OCI-LY7 (cell line): ENCODE results near the gene APH1B. TPM values are rescaled to one million over a fixed set of nuclear protein-coding genes. Genes with fewer than 3 reads are reported as not detected.

ENCODE experiments used
- BruUV-seq: library from RNA; stranded (reverse); fragments of 400-500 nt; replicated peaks from 2 replicates; lab custom pipeline; 2021; lab: Mats Ljungman, UMichigan
- CTCF ChIA-PET: fragments of 300-600 bp; sonication (Branson Sonifier 250); formaldehyde crosslinking; loops from one replicate; lab custom pipeline; 2022; ENCODE audit warnings: antibody characterized with exemption; ENCODE audit not compliant: unreplicated experiment; lab: Charles Lee
- POLR2A ChIA-PET: fragments of 300-600 bp; sonication (Branson Sonifier 250); formaldehyde crosslinking; loops from one replicate; lab custom pipeline; 2022; ENCODE audit warnings: antibody characterized with exemption; lab: Charles Lee
- DNase-seq: peaks from one replicate; pipeline ENCODE4 v3.0.0-alpha.2; 2015; ENCODE audit warnings: low spot score
- H2AFZ ChIP-seq: fragments of 200-600 bp; sonication (generic), shearing (Covaris generic); 2 replicates; pipeline ENCODE4 v1.6.1; 2014; ENCODE audit warnings: mild to moderate bottlenecking, antibody characterized with exemption, low read length, moderate library complexity
- H3K27ac ChIP-seq: fragments of 200-600 bp; sonication (generic); 2 replicates; pipeline ENCODE4 v1.5.1; 2014; ENCODE audit warnings: mixed run types, low read depth, mild to moderate bottlenecking, moderate library complexity, low read length, inconsistent platforms; ENCODE audit not compliant: poor library complexity, severe bottlenecking
- H3K36me3 ChIP-seq: fragments of 200-600 bp; sonication (generic); 2 replicates; pipeline ENCODE4 v1.6.1; 2014; ENCODE audit warnings: mild to moderate bottlenecking, antibody characterized with exemption, low read length, moderate library complexity, mixed read lengths; ENCODE audit not compliant: insufficient read depth
- H3K4me1 ChIP-seq: fragments of 200-600 bp; sonication (generic); 2 replicates; pipeline ENCODE4 v1.5.1; 2014; ENCODE audit warnings: mild to moderate bottlenecking, low read length; ENCODE audit not compliant: insufficient read depth, poor library complexity, severe bottlenecking
- H3K4me2 ChIP-seq: fragments of 200-600 bp; sonication (generic); 2 replicates; pipeline ENCODE4 v1.6.1; 2014; ENCODE audit warnings: mild to moderate bottlenecking, low read length
- H3K4me3 ChIP-seq: fragments of 200-600 bp; sonication (generic); 2 replicates; pipeline ENCODE4 v1.5.1; 2014; ENCODE audit warnings: mild to moderate bottlenecking, low read depth, low read length; ENCODE audit not compliant: poor library complexity, severe bottlenecking
- H3K79me2 ChIP-seq: fragments of 200-600 bp; sonication (generic); 2 replicates; pipeline ENCODE4 v1.6.1; 2016; ENCODE audit warnings: low read depth, mild to moderate bottlenecking, low read length, moderate library complexity, mixed read lengths; ENCODE audit not compliant: insufficient read depth
- H3K9me2 ChIP-seq: fragments of 200-600 bp; sonication (generic); 2 replicates; pipeline ENCODE4 v1.6.1; 2016; ENCODE audit warnings: mild to moderate bottlenecking, low read length, mixed read lengths; ENCODE audit not compliant: insufficient read depth
- H3K9me3 ChIP-seq: fragments of 200-600 bp; sonication (generic); 2 replicates; pipeline ENCODE4 v1.6.1; 2014; ENCODE audit warnings: mild to moderate bottlenecking, mixed run types, low read length, mixed read lengths
- H4K20me1 ChIP-seq: fragments of 200-600 bp; sonication (generic); 2 replicates; pipeline ENCODE4 v1.6.1; 2014; ENCODE audit warnings: mild to moderate bottlenecking, antibody characterized with exemption, low read length, moderate library complexity, mixed read lengths; ENCODE audit not compliant: insufficient read depth
- EZH2phosphoT487 ChIP-seq: fragments of 200-600 bp; sonication (generic); IDR thresholded peaks from 2 replicates; pipeline ENCODE4 v1.6.1; 2018; ENCODE audit warnings: low read depth, borderline replicate concordance, mild to moderate bottlenecking, mixed run types, antibody characterized with exemption, low read length, moderate library complexity, mixed read lengths
- intact Hi-C: fragments of 100-400 bp; cut with micrococcal nuclease; formaldehyde crosslinking; loops from one replicate; pipeline ENCODE4 v1.10.0; 2022; ENCODE audit not compliant: unreplicated experiment
- total RNA-seq, 2 experiments: library from RNA; depleted of rRNA in 1 of 2; stranded (reverse); fragments of >200 nt in 1 of 2; shearing (Covaris generic) in 1 of 2; gene quantifications; 2 replicates each; pipeline ENCODE4 v1.2.3, GENCODE V29; 2014 to 2022
- TF ChIP-seq, protein P1 (sequence below): fragments of 200-600 bp; sonication (generic); conservative IDR thresholded peaks from 2 replicates; pipeline ENCODE4 v1.5.1; 2014; ENCODE audit warnings: mild to moderate bottlenecking, antibody characterized with exemption, low read length, moderate library complexity, mixed read lengths

APH1B gene
- total RNA-seq, 2 experiments from 2014 or later: 8.3 to 24.1 TPM

DNA sequence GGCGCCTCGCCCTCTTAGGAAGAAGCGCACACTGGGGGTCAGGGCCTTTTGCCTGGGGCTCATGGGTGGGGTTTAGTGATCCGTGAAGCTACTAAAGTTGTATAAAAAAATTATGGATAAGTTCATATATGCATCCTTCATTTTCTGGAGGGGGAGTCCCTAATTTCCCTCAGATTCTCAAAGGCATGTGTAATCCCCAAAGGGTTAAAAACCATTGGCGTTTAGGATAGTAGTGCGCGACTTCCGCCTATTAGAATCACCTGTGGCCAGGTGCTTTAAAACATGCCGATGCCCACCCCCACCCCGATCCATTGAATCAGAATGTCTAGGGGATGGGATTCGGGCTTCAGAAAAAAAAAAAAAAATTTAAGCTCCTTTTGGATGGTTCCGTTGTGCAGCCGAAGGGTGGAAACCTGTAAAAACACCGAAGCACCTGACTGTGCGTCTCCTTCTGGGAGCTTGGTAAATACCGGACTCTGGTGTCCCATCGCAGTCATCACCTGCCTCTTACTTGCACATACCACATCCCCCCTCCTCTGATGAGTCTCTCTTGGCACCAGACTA lies 570 bp downstream of the APH1B start:
- TSS peak; percentile 60 for BruUV-seq
- POLR2A ChIA-PET: interaction anchor here (0.6 to 2.4 kb wide), 4 partner anchors 13 to 86 kb away, joined by 4 to 11 read pairs (median 6); no protein-coding TSS in a partner anchor
- no peaks in the 10 kb centered on the region for H3K79me2 ChIP-seq
- peak overlapping the region; percentile 81 for H3K4me3 ChIP-seq
- H4K20me1 ChIP-seq: no peaks in the 10 kb centered on the region
- no peak for DNase-seq
- no peaks in the 10 kb centered on the region for H3K9me3 ChIP-seq
- CTCF ChIA-PET: interaction anchor here (1.4 kb wide), 1 partner anchor 13 kb away, joined by 4 read pairs; no protein-coding TSS in a partner anchor
- H3K4me1 ChIP-seq: peaks cover 12% of the 10 kb centered on the region
- peaks cover 6% of the 10 kb centered on the region; the same call in 1 of the 2 replicates for H3K36me3 ChIP-seq
- TF ChIP-seq, protein P1, sequence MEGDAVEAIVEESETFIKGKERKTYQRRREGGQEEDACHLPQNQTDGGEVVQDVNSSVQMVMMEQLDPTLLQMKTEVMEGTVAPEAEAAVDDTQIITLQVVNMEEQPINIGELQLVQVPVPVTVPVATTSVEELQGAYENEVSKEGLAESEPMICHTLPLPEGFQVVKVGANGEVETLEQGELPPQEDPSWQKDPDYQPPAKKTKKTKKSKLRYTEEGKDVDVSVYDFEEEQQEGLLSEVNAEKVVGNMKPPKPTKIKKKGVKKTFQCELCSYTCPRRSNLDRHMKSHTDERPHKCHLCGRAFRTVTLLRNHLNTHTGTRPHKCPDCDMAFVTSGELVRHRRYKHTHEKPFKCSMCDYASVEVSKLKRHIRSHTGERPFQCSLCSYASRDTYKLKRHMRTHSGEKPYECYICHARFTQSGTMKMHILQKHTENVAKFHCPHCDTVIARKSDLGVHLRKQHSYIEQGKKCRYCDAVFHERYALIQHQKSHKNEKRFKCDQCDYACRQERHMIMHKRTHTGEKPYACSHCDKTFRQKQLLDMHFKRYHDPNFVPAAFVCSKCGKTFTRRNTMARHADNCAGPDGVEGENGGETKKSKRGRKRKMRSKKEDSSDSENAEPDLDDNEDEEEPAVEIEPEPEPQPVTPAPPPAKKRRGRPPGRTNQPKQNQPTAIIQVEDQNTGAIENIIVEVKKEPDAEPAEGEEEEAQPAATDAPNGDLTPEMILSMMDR: no peak
- TF ChIP-seq EZH2phosphoT487: no peak
- H2AFZ ChIP-seq: peak overlapping the region; percentile 91
- peak overlapping the region; percentile 81 for H3K4me2 ChIP-seq
- intact Hi-C loops: loop anchor here (2.0 to 5.0 kb wide), 4 partner anchors 87 to 231 kb away; partner anchors contain the start of genes LACTB and RPS27L
- no peak overlapping the region for H3K27ac ChIP-seq
- no peaks in the 10 kb centered on the region for H3K9me2 ChIP-seq

DNA sequence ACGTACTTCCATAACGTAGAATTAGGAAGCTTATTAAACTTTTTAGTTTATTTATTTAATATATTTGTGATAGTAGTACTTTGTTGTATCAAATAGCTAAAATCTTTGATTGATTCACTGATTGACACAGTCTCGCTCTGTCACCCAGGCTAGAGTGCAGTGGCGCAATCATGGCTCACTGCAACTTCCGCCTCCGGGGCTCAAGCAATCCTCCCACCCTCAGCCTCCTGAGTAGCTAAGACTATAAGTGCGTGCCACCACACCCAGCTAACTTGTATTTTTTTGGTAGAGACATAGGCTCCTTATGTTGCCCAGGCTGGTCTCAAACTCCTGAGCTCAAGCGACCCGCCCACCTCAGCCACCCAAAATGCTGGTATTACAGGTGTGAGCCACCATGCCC lies 5.7 kb downstream of the APH1B start:
- Histone ChIP-seq H3K4me2 (no peak overlapping the region), H2AFZ (no peak overlapping the region), H3K79me2 (no peaks in the 10 kb centered on the region), H3K27ac (no peak overlapping the region), H3K4me3 (no peak overlapping the region), H4K20me1 (no peaks in the 10 kb centered on the region), H3K4me1 (peaks cover 2% of the 10 kb centered on the region), H3K9me2 (no peaks in the 10 kb centered on the region), H3K9me3 (no peaks in the 10 kb centered on the region), H3K36me3 (peaks cover 6% of the 10 kb centered on the region; the same call in 1 of the 2 replicates)
- no peak for TF ChIP-seq EZH2phosphoT487
- TF ChIP-seq, protein P1: no peak
- ChIA-PET POLR2A (no interaction called here), CTCF (no interaction called here)
- DNase-seq: no peak
- BruUV-seq: no TSS peak
- intact Hi-C loops: no loop called here

DNA sequence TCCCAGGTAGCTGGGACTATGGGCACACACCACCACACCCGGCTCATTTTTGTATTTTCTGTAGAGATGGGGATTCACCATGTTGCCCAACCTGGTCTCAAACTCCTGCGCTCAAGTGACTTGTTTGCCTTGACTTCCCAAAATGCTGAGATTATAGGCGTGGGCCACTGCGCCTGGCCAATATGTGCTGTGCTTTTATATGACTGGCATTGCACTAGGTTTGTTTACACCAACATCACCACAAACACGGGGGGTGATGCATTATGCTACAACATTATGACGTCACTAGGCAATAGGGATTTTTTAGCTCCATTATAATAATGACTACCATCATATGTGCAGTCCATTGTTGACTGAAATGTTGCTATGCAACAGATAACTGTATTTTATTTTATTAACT lies 6.9 kb downstream of the APH1B start:
- H3K4me3 ChIP-seq: no peak overlapping the region
- no peak for TF ChIP-seq EZH2phosphoT487
- TF ChIP-seq, protein P1: no peak
- H2AFZ ChIP-seq: no peak overlapping the region
- CTCF ChIA-PET: no interaction called here
- H3K9me3 ChIP-seq: no peaks in the 10 kb centered on the region
- no peak overlapping the region for H3K4me2 ChIP-seq
- POLR2A ChIA-PET: interaction anchor here (0.6 kb wide), 1 partner anchor 44 kb away, joined by 4 read pairs; no protein-coding TSS in a partner anchor
- peaks cover 6% of the 10 kb centered on the region; the same call in 1 of the 2 replicates for H3K36me3 ChIP-seq
- no TSS peak for BruUV-seq
- intact Hi-C loops: no loop called here
- H3K79me2 ChIP-seq: no peaks in the 10 kb centered on the region
- H4K20me1 ChIP-seq: no peaks in the 10 kb centered on the region
- H3K27ac ChIP-seq: no peak overlapping the region
- no peaks in the 10 kb centered on the region for H3K4me1 ChIP-seq
- no peak for DNase-seq
- no peaks in the 10 kb centered on the region for H3K9me2 ChIP-seq
